CD4-positive, alpha-beta T cell treated with Interleukin-4 for 4 hours (primary cell): Measurements from ENCODE around the gene KNG1.

Experiments used
- DNase-seq: peaks from one replicate; pipeline ENCODE4 v3.0.0-alpha.2; 2020

Gene KNG1

GRCh38 chr3:186782542-186783057 lies 65.4 kb downstream of the KNG1 start:
- DNase-seq = peak; percentile 44

- peak; percentile 91 for DNase-seq
Measured at GRCh38 chr3:186783058-186783730, 66.0 kb downstream of the KNG1 start, which contains the start of gene EIF4A2. EIF4A2 (plus strand) TSS chr3:186783577; CDS start chr3:186783611, 34 bp downstream.

- DNase-seq = peak; percentile 82
Measured at GRCh38 chr3:186783731-186784515, 66.8 kb downstream of the KNG1 start.

- DNase-seq = no peak
Measured at GRCh38 chr3:186784820-186785494, 67.8 kb downstream of the KNG1 start.

- no peak for DNase-seq
Measured at GRCh38 chr3:186785495-186786018, 68.4 kb downstream of the KNG1 start.

- DNase-seq = no peak
Measured at GRCh38 chr3:186786922-186787321, 69.8 kb downstream of the KNG1 start.

GRCh38 chr3:186787642-186788481 lies 70.7 kb downstream of the KNG1 start:
- no peak for DNase-seq

- DNase-seq = no peak
Measured at GRCh38 chr3:186788482-186789370, 71.6 kb downstream of the KNG1 start.

- no peak for DNase-seq
Measured at GRCh38 chr3:186789554-186790260, 72.5 kb downstream of the KNG1 start.

- DNase-seq = no peak
Measured at GRCh38 chr3:186790261-186790981, 73.3 kb downstream of the KNG1 start.
